Measurements from ENCODE around the gene VDR.

VDR gene

GRCh38 chr12:47894652-47895051 lies 10.1 kb downstream of the VDR start:
- no peak for DNase-seq (ENCODE audit: low read depth in 2 of 3, low spot score in 1 of 3)

GRCh38 chr12:47894068-47894467 lies 10.7 kb downstream of the VDR start:
- DNase-seq (ENCODE audit: low read depth in 2 of 3, low spot score in 1 of 3), result no peak

- DNase-seq (ENCODE audit: low read depth in 2 of 3, low spot score in 1 of 3), result no peak
These were observed 12.0 kb downstream of the VDR start for GRCh38 chr12:47892819-47893218.

GRCh38 chr12:47891356-47891755 lies 13.4 kb downstream of the VDR start:
- DNase-seq (ENCODE audit: low read depth in 2 of 3, low spot score in 1 of 3), result no peak

GRCh38 chr12:47889040-47889439 lies 15.8 kb downstream of the VDR start:
- no peak for DNase-seq (ENCODE audit: low read depth in 2 of 3, low spot score in 1 of 3)

- DNase-seq (ENCODE audit: low read depth in 2 of 3, low spot score in 1 of 3), result no peak
These were observed 16.5 kb downstream of the VDR start for GRCh38 chr12:47888153-47888819.

GRCh38 chr12:47887529-47887928 lies 17.3 kb downstream of the VDR start:
- no peak for DNase-seq (ENCODE audit: low read depth in 2 of 3, low spot score in 1 of 3)

- DNase-seq (ENCODE audit: low read depth in 2 of 3, low spot score in 1 of 3), result no peak
These were observed 18.1 kb downstream of the VDR start for GRCh38 chr12:47886510-47887240.

GRCh38 chr12:47885566-47885965 lies 19.2 kb downstream of the VDR start:
- DNase-seq (ENCODE audit: low read depth in 2 of 3, low spot score in 1 of 3), result no peak

- DNase-seq (ENCODE audit: low read depth in 2 of 3, low spot score in 1 of 3), result peak; percentile 78 to 86 (median 79)
These were observed 19.7 kb downstream of the VDR start for GRCh38 chr12:47885012-47885501.

GRCh38 chr12:47884501-47884900 lies 20.3 kb downstream of the VDR start:
- no peak for DNase-seq (ENCODE audit: low read depth in 2 of 3, low spot score in 1 of 3)

- no peak for DNase-seq (ENCODE audit: low read depth in 2 of 3, low spot score in 1 of 3)
These were observed 21.1 kb downstream of the VDR start for GRCh38 chr12:47883663-47884195.

- DNase-seq (ENCODE audit: low read depth in 2 of 3, low spot score in 1 of 3), result no peak
These were observed 21.8 kb downstream of the VDR start for GRCh38 chr12:47882781-47883546.

GRCh38 chr12:47881826-47882427 lies 22.9 kb downstream of the VDR start:
- no peak for DNase-seq (ENCODE audit: low read depth in 2 of 3, low spot score in 1 of 3)

- DNase-seq (ENCODE audit: low read depth in 2 of 3, low spot score in 1 of 3), result no peak
These were observed 23.7 kb downstream of the VDR start for GRCh38 chr12:47881051-47881450.

- no peak for DNase-seq (ENCODE audit: low read depth in 2 of 3, low spot score in 1 of 3)
These were observed 25.8 kb downstream of the VDR start for GRCh38 chr12:47878918-47879481.

GRCh38 chr12:47878293-47878917 lies 26.4 kb downstream of the VDR start:
- DNase-seq (ENCODE audit: low read depth in 2 of 3, low spot score in 1 of 3), result no peak

- DNase-seq (ENCODE audit: low read depth in 2 of 3, low spot score in 1 of 3), result no peak
These were observed 27.7 kb downstream of the VDR start for GRCh38 chr12:47877081-47877480.

- no peak for DNase-seq (ENCODE audit: low read depth in 2 of 3, low spot score in 1 of 3)
These were observed 28.3 kb downstream of the VDR start for GRCh38 chr12:47876440-47876960.

- DNase-seq (ENCODE audit: low read depth in 2 of 3, low spot score in 1 of 3), result no peak
These were observed 28.9 kb downstream of the VDR start for GRCh38 chr12:47875746-47876439.

All from stimulated activated CD4-positive, alpha-beta T cell treated with anti-CD3 and anti-CD28 coated beads, Interleukin-12 subunit alpha, Interleukin-12 subunit beta, amount 100 ng/mL, for 48 hours (primary cell).